Measurements from ENCODE around the gene LANCL2.
A peak's percentile ranks its signal among the peaks of the same experiment; 100 is the strongest.

LANCL2 gene

DNA sequence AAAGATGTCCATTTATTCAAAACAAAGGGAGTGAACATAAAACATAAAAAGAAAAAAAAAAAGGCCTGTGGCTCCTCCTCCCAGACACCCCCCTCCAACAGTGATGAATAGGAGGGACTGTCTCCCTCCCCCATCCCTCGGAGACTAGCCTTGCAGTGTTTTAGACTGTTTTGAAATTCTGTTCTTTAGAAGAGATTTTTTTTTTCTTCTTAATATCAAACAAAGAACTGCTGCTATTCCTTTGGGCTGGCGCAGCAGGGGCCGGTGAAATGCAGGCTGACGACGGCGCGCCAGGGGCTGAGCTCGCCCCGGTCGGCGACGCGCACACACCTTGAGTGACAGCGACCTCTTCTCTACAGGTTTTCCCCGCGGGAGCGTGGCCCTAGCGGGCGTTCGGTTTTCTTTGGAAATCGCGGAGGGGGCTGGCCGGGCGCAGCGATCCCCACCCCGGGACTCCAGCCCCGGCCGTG lies at the start of gene LANCL2:
LANCL2 (plus strand) TSS at position 133 of the 470 bp plus-strand sequence. CDS start 689 bp downstream, outside the sequence.
- peak; percentile 42 for ATAC-seq
- H3K36me3 Mint-ChIP-seq, result peaks cover 9% of the 10 kb centered on the region
- no peak for DNase-seq (ENCODE audit: low spot score in 2 of 2)
- peak within 1 kb of the TSS; percentile 94 for H3K4me3 Mint-ChIP-seq
- H3K4me1 Mint-ChIP-seq, result peaks cover 28% of the 10 kb centered on the region
- no peaks in the 10 kb centered on the region for H3K9me3 Mint-ChIP-seq
- peak within 1 kb of the TSS; percentile 100 for H3K27ac Mint-ChIP-seq

DNA sequence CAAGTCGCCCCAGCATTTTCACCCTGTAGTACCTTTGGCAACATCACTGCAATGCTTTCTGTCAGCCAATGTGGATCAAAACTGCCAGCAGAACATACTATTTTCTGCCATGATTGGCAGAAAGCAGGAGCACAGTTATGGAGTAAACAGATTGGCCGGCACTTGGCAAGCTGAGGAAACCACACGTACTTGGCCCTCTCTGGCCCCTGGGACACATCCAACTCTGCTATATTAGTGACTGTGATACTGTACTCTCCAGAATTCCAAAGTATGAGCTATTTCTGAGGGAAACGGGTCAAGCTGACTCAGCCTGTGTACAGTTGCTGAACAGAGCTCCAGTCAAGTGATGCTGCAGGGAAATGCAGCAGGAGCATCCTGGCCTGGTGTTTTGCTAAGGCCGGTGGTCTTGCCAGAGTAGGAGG lies 39.8 kb upstream of the LANCL2 start:
- no peaks in the 10 kb centered on the region for H3K9me3 Mint-ChIP-seq
- no peaks in the 10 kb centered on the region for H3K4me1 Mint-ChIP-seq
- ATAC-seq (no peak), DNase-seq (ENCODE audit: low spot score in 2 of 2) (no peak)
- H3K27ac Mint-ChIP-seq, result no peak overlapping the region
- H3K4me3 Mint-ChIP-seq, result no peak overlapping the region
- no peaks in the 10 kb centered on the region for H3K36me3 Mint-ChIP-seq

DNA sequence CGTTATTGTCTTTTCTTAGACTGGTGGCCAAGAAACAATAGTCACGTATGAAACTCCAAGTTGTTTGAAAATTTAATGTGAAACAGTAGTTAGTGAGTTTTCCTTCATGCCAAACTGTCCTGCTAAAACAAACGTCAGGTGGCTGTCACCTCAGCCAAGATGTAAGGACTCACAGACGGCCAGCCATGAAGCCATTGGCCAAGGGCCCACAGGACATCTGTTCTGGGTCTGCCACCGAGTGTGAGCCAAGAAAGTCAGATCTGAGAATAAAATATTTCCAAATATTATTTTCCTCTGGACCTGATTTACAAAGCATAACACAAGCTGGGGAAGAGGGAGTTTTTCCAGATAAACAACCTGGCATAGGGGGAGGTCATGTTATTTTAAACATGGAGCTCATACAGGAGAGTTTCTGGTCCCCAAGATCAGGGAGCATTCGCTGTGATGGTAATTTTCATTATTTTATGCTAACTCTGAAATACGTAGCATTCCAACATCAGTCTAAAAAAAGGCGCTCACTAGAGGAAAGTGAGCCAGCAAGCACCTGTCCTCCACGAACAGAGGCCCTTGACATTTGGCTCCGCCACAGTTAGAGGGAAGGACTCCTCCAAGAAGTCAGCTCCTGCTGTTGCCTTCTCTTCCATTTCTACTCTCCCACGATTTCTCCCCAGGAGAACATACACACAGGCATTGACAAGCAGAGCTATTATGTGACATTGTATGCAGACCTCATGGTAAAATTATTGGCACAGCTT lies 38.9 kb upstream of the LANCL2 start:
- no peaks in the 10 kb centered on the region for H3K4me1 Mint-ChIP-seq
- H3K36me3 Mint-ChIP-seq, result no peaks in the 10 kb centered on the region
- no peak overlapping the region for H3K4me3 Mint-ChIP-seq
- DNase-seq (ENCODE audit: low spot score in 2 of 2) (no peak), ATAC-seq (no peak)
- no peaks in the 10 kb centered on the region for H3K9me3 Mint-ChIP-seq
- H3K27ac Mint-ChIP-seq, result no peak overlapping the region

GRCh38 chr7:55326945-55327626 lies 38.1 kb upstream of the LANCL2 start:
- no peak for DNase-seq (ENCODE audit: low spot score in 2 of 2)
- ATAC-seq, result no peak
- no peak overlapping the region for H3K27ac Mint-ChIP-seq
- no peak overlapping the region for H3K4me3 Mint-ChIP-seq
- no peaks in the 10 kb centered on the region for H3K36me3 Mint-ChIP-seq
- no peaks in the 10 kb centered on the region for H3K4me1 Mint-ChIP-seq
- no peaks in the 10 kb centered on the region for H3K9me3 Mint-ChIP-seq

- no peaks in the 10 kb centered on the region for H3K4me1 Mint-ChIP-seq
- ATAC-seq, result no peak
- DNase-seq (ENCODE audit: low spot score in 2 of 2), result no peak
- no peaks in the 10 kb centered on the region for H3K9me3 Mint-ChIP-seq
- H3K36me3 Mint-ChIP-seq, result no peaks in the 10 kb centered on the region
- no peak overlapping the region for H3K4me3 Mint-ChIP-seq
- no peak overlapping the region for H3K27ac Mint-ChIP-seq
These were observed 30.0 kb upstream of the LANCL2 start for GRCh38 chr7:55335151-55335550.

DNA sequence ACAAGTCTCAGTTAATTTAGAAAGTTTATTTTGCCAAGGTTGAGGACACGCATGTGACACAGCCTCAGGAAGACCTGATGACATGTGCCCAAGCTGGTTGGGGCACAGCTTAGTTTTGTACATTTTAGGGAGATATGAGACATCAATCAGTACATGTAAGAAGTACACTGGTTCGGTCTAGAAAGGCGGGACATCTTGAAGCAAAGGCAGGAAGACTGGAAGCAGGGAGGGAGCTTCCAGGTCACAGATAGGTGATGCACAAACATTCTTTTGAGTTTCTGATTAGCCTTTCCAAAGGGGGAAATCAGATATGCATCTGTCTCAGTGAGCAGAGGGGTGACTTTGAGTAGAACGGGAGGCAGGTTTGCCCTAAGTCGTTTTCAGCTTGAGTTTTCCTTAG lies 29.4 kb upstream of the LANCL2 start:
- H3K4me3 Mint-ChIP-seq, result no peak overlapping the region
- H3K9me3 Mint-ChIP-seq, result no peaks in the 10 kb centered on the region
- H3K27ac Mint-ChIP-seq, result no peak overlapping the region
- ATAC-seq (no peak), DNase-seq (ENCODE audit: low spot score in 2 of 2) (no peak)
- no peaks in the 10 kb centered on the region for H3K36me3 Mint-ChIP-seq
- no peaks in the 10 kb centered on the region for H3K4me1 Mint-ChIP-seq

DNA sequence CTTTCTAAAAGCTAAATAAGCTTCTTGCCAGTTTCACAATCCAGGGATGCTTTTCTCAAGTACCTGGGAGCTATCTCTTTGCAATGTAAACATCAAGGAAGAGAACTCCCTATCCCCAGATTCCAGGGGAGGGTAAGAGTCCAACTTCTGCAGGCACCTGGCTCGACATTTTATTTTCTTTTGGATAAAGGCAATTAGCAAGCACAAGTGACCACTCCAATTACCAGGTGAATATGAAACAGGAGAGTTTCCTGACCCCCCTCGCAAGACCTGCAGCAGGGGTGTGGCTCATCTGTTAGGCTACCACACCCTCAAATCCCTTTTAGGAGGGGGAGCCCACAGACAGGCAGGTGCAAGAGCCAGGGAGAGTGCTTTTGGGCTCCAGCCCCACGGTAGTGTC lies 28.6 kb upstream of the LANCL2 start:
- Mint-ChIP-seq H3K4me3 (no peak overlapping the region), H3K36me3 (no peaks in the 10 kb centered on the region), H3K9me3 (no peaks in the 10 kb centered on the region), H3K27ac (no peak overlapping the region), H3K4me1 (no peaks in the 10 kb centered on the region)
- DNase-seq (ENCODE audit: low spot score in 2 of 2), result no peak
- no peak for ATAC-seq

DNA sequence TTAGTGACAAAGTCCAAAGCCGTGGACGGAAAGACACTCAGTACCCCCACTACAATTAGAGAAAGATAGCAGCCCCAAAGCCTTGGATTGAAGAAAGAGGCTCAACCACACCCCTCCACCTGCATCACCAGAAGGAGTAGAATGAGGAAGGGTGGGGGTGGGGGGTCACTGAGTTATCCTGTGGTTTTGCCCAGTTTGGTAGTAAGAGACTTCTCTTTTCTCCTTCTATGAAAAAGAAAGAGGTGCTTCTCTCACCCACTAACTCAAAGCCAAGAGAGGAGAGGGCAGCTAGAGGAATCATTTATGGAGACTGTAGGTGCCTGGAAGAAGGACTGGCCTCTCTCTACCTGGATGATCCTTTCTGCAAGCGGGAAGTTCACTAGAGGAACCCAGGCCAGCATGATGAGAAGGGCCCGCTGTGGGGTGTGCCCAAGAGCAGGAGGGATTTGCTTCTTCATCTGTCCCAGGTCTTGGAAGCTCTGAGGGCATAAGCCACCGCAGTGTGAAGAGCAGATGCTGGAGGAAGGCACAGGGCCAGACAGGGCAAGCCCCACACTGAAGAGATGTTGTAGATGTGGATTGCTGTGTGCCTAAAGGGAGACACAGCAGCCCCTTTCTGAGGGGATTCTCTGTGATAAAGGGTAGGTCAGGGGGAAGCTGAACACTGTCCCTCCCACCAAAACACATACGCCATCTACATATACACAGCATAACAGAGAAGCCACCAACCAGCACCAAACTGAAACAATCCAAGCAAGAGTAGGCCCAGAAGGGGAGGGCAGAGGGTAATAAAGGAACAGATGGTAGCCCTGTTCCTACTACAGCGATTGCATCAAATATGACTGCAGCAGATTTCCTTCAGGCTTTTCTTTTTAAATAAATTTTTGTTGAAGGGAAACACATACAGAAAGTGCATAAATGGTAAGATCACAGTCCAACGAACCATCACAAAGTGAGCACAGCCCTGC lies 25.8 kb upstream of the LANCL2 start:
- DNase-seq (ENCODE audit: low spot score in 2 of 2) (no peak), ATAC-seq (no peak)
- Mint-ChIP-seq H3K4me3 (no peak overlapping the region), H3K27ac (no peak overlapping the region), H3K36me3 (no peaks in the 10 kb centered on the region), H3K9me3 (no peaks in the 10 kb centered on the region), H3K4me1 (no peaks in the 10 kb centered on the region)

GRCh38 chr7:55342216-55342871 lies 22.8 kb upstream of the LANCL2 start:
- H3K4me3 Mint-ChIP-seq, result no peak overlapping the region
- DNase-seq (ENCODE audit: low spot score in 2 of 2), result no peak
- no peak overlapping the region for H3K27ac Mint-ChIP-seq
- no peaks in the 10 kb centered on the region for H3K9me3 Mint-ChIP-seq
- H3K4me1 Mint-ChIP-seq, result no peaks in the 10 kb centered on the region
- no peak for ATAC-seq
- H3K36me3 Mint-ChIP-seq, result no peaks in the 10 kb centered on the region

GRCh38 chr7:55343002-55343781 lies 21.9 kb upstream of the LANCL2 start:
- ATAC-seq (no peak), DNase-seq (ENCODE audit: low spot score in 2 of 2) (no peak)
- Mint-ChIP-seq H3K4me3 (no peak overlapping the region), H3K4me1 (peaks cover under 1% of the 10 kb centered on the region), H3K9me3 (no peaks in the 10 kb centered on the region), H3K27ac (no peak overlapping the region), H3K36me3 (no peaks in the 10 kb centered on the region)

- peaks cover 9% of the 10 kb centered on the region for H3K4me1 Mint-ChIP-seq
- no peak for ATAC-seq
- no peak for DNase-seq (ENCODE audit: low spot score in 2 of 2)
- no peaks in the 10 kb centered on the region for H3K36me3 Mint-ChIP-seq
- H3K4me3 Mint-ChIP-seq, result no peak overlapping the region
- H3K27ac Mint-ChIP-seq, result no peak overlapping the region
- no peaks in the 10 kb centered on the region for H3K9me3 Mint-ChIP-seq
These were observed 21.1 kb upstream of the LANCL2 start for GRCh38 chr7:55343860-55344606.

DNA sequence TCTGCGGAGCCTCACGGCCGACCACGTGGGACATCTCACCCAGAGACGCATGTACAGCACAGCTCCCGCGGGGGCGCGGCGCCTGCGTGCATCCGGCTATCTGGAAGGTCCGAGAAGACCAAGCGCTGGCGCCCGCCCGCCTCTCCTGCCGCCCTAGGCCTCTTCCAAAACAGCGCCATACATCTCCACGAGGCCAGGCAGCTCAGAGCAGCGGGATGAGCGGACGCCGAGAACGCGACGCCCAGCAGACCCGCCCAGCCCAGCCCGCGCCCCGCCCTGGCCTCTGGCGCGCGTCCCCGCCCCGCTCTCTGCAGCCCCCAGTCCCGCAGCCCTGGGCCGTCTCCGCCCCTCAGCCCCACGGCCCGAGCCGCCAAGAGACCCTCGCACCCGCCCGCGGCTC lies 20.3 kb upstream of the LANCL2 start:
- no peak for ATAC-seq
- H3K9me3 Mint-ChIP-seq, result no peaks in the 10 kb centered on the region
- no peak overlapping the region for H3K4me3 Mint-ChIP-seq
- peaks cover 10% of the 10 kb centered on the region for H3K4me1 Mint-ChIP-seq
- DNase-seq (ENCODE audit: low spot score in 2 of 2), result no peak
- H3K36me3 Mint-ChIP-seq, result no peaks in the 10 kb centered on the region
- no peak overlapping the region for H3K27ac Mint-ChIP-seq

GRCh38 chr7:55345292-55345691 lies 19.8 kb upstream of the LANCL2 start:
- Mint-ChIP-seq H3K9me3 (no peaks in the 10 kb centered on the region), H3K36me3 (no peaks in the 10 kb centered on the region), H3K4me1 (peaks cover 10% of the 10 kb centered on the region), H3K4me3 (no peak overlapping the region), H3K27ac (no peak overlapping the region)
- DNase-seq (ENCODE audit: low spot score in 2 of 2), result no peak
- ATAC-seq, result no peak

DNA sequence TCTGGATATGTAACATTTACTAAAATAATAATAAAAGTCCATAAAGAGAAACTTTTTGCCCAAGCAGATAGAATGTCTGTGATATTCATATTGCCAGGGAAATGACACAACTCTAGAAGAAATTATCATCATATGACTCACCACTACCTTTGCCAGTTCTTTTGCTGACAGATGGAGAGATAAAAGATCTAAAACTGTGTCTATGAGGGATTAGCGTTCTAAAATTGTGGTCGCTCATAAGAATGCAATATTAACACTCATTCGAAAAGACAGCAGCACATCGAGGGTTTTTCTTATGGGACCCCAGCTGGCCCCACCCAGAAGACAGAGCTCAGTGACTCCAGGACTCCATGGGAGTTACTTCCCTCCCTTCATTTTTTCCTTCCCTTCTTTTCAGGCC lies 16.6 kb upstream of the LANCL2 start:
- DNase-seq (ENCODE audit: low spot score in 2 of 2), result no peak
- ATAC-seq, result peak; percentile 90
- Mint-ChIP-seq H3K4me3 (no peak overlapping the region), H3K27ac (no peak overlapping the region), H3K36me3 (no peaks in the 10 kb centered on the region), H3K4me1 (peaks cover 10% of the 10 kb centered on the region), H3K9me3 (no peaks in the 10 kb centered on the region)
